GM23338 (cell line): ENCODE measurements around the gene LGALS1. TPM values are rescaled to one million over a fixed set of nuclear protein-coding genes. Genes with fewer than 3 reads are reported as not detected.

Experiments used
- EZH2phosphoT487 ChIP-seq: fragments of 200-600 bp; sonication (generic); IDR thresholded peaks from one replicate; pipeline ENCODE4 v1.8.1; 2018; ENCODE audit warnings: antibody characterized with exemption; ENCODE audit not compliant: unreplicated experiment
- JUNB ChIP-seq: IDR thresholded peaks from one replicate; pipeline ENCODE4 v1.6.1; 2016; ENCODE audit warnings: antibody characterized with exemption; ENCODE audit not compliant: unreplicated experiment
- NANOG ChIP-seq: IDR thresholded peaks from 2 replicates; pipeline ENCODE4 v1.6.1; 2016; ENCODE audit warnings: antibody characterized with exemption, borderline replicate concordance
- POLR2AphosphoS5 ChIP-seq: IDR thresholded peaks from 2 replicates; pipeline ENCODE4 v1.6.1; 2016; ENCODE audit warnings: antibody characterized with exemption, low read depth
- STAT1 ChIP-seq: IDR thresholded peaks from one replicate; pipeline ENCODE4 v1.6.1; 2016; ENCODE audit warnings: antibody characterized with exemption; ENCODE audit not compliant: unreplicated experiment
- ZNF114 ChIP-seq: fragments of 250-450 bp; sonication (Bioruptor Pico); IDR thresholded peaks from 2 replicates; pipeline ENCODE4 v1.5.0; 2020; ENCODE audit warnings: mild to moderate bottlenecking, moderate library complexity
- ZNF331 ChIP-seq: fragments of 250-450 bp; sonication (Bioruptor Pico); IDR thresholded peaks from 2 replicates; pipeline ENCODE4 v1.5.0; 2020; ENCODE audit warnings: low read depth, mild to moderate bottlenecking, moderate library complexity
- polyA plus RNA-seq: library from polyadenylated mRNA; unstranded; fragments of >200 nt; fragmentation: Nextera tagmentation; extraction: Ambion mirVana; gene quantifications from 2 replicates; pipeline ENCODE4 v1.2.1, GENCODE V29; 2016
- small RNA-seq: library from RNA; depleted of rRNA; stranded (forward); fragments of <200 nt; gene quantifications from one replicate; pipeline ENCODE3, GENCODE V24; 2014; ENCODE audit warnings: low replicate concordance
- total RNA-seq: library from RNA; depleted of rRNA; stranded (reverse); fragments of >200 nt; shearing (Covaris generic); gene quantifications from 2 replicates; pipeline ENCODE4 v1.2.3, GENCODE V29; 2014; rRNA removed
- TF ChIP-seq, protein P1 (sequence below): IDR thresholded peaks from 2 replicates; pipeline ENCODE4 v1.6.1; 2016; ENCODE audit warnings: antibody characterized with exemption

LGALS1 gene
- total and polyA plus RNA-seq, 2 experiments from 2014 or later = 31.2 to 62.5 TPM

DNA sequence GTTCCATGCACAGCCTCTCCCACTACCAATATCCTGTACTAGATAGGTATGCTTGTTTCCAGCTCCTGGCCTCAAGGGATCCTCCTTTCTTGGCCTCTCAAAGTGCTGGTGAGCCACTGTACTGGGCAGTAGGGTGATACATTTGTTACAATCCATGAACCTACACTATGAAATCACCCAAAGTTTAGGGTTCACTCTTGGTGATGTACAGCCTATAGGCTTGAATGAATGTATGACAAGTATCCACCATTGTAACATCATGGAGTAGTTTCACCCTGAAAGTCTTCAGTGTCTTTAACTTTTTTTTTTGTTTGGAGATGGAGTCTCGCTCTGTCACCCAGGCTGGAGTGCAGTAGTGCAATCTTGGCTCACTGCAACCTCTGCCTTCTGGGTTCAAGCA is 53.2 kb downstream of the LGALS1 start (continued):
- TF ChIP-seq, protein P1, sequence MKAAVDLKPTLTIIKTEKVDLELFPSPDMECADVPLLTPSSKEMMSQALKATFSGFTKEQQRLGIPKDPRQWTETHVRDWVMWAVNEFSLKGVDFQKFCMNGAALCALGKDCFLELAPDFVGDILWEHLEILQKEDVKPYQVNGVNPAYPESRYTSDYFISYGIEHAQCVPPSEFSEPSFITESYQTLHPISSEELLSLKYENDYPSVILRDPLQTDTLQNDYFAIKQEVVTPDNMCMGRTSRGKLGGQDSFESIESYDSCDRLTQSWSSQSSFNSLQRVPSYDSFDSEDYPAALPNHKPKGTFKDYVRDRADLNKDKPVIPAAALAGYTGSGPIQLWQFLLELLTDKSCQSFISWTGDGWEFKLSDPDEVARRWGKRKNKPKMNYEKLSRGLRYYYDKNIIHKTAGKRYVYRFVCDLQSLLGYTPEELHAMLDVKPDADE = no peak
- TF ChIP-seq POLR2AphosphoS5 = no peak
- TF ChIP-seq NANOG = no peak
- TF ChIP-seq ZNF114 = no peak
- no peak for TF ChIP-seq STAT1
- TF ChIP-seq JUNB = no peak
- TF ChIP-seq EZH2phosphoT487 = no peak
- TF ChIP-seq ZNF331 (CRISPR knock-in tag) = no peak

Small RNAs within 50 kb of the gene (small RNA-seq; reads per million reads assigned to genes)
- gene RN7SL385P = 0.10 reads per million

Other genes starting within 250 kb of the LGALS1 start
- 0.35 and 0.62 TPM in 2 replicates for gene ELFN2, start 248.2 kb upstream of the LGALS1 start, total RNA-seq
- gene ELFN2, start 248.2 kb upstream of the LGALS1 start, polyA plus RNA-seq = 0.18 and 0.23 TPM in 2 replicates
- 1.9 and 3.8 TPM in 2 replicates for gene MFNG, start 189.3 kb upstream of the LGALS1 start, total RNA-seq
- 1.1 and 1.4 TPM in 2 replicates for gene MFNG, start 189.3 kb upstream of the LGALS1 start, polyA plus RNA-seq
- 17.0 and 17.2 TPM in 2 replicates for gene CARD10, start 156.2 kb upstream of the LGALS1 start, total RNA-seq
- 5.4 and 5.8 TPM in 2 replicates for gene CARD10, start 156.2 kb upstream of the LGALS1 start, polyA plus RNA-seq
- 8.5 and 10.2 TPM in 2 replicates for gene CDC42EP1, start 115.2 kb upstream of the LGALS1 start, total RNA-seq
- 7.7 and 8.4 TPM in 2 replicates for gene CDC42EP1, start 115.2 kb upstream of the LGALS1 start, polyA plus RNA-seq
- not detected in 2 replicates for gene LGALS2, start 95.5 kb upstream of the LGALS1 start, total RNA-seq
- gene LGALS2, start 95.5 kb upstream of the LGALS1 start, polyA plus RNA-seq = not detected in 2 replicates
- 53.7 and 57.1 TPM in 2 replicates for gene GGA1, start 66.8 kb upstream of the LGALS1 start, total RNA-seq
- 33.1 and 36.9 TPM in 2 replicates for gene GGA1, start 66.8 kb upstream of the LGALS1 start, polyA plus RNA-seq
- gene SH3BP1, start 36.0 kb upstream of the LGALS1 start, total RNA-seq = 46.7 and 50.4 TPM in 2 replicates
- gene SH3BP1, start 36.0 kb upstream of the LGALS1 start, polyA plus RNA-seq = 9.5 and 10.9 TPM in 2 replicates
- 44.2 and 55.6 TPM in 2 replicates for gene PDXP, start 16.9 kb upstream of the LGALS1 start, total RNA-seq
- 15.0 and 18.5 TPM in 2 replicates for gene PDXP, start 16.9 kb upstream of the LGALS1 start, polyA plus RNA-seq
- gene NOL12, start 10.7 kb downstream of the LGALS1 start, total RNA-seq = 18.6 and 22.2 TPM in 2 replicates
- 48.5 and 58.8 TPM in 2 replicates for gene NOL12, start 10.7 kb downstream of the LGALS1 start, polyA plus RNA-seq
- gene TRIOBP, start 21.4 kb downstream of the LGALS1 start, total RNA-seq = 41.2 and 48.4 TPM in 2 replicates
- gene TRIOBP, start 21.4 kb downstream of the LGALS1 start, polyA plus RNA-seq = 21.4 and 22.6 TPM in 2 replicates
- gene GCAT, start 132.3 kb downstream of the LGALS1 start, total RNA-seq = 61.3 and 87.3 TPM in 2 replicates
- gene GCAT, start 132.3 kb downstream of the LGALS1 start, polyA plus RNA-seq = 36.8 and 39.1 TPM in 2 replicates
- gene GALR3, start 147.7 kb downstream of the LGALS1 start, total RNA-seq = 0.23 and 0.63 TPM in 2 replicates
- gene GALR3, start 147.7 kb downstream of the LGALS1 start, polyA plus RNA-seq = 0.36 TPM in 1 of 2 replicates, not detected in the other
- gene ANKRD54, start 168.7 kb downstream of the LGALS1 start, total RNA-seq = 13.0 and 13.6 TPM in 2 replicates
- 14.0 and 14.1 TPM in 2 replicates for gene ANKRD54, start 168.7 kb downstream of the LGALS1 start, polyA plus RNA-seq
- gene EIF3L, start 173.8 kb downstream of the LGALS1 start, total RNA-seq = 420 and 459 TPM in 2 replicates
- 430 and 466 TPM in 2 replicates for gene EIF3L, start 173.8 kb downstream of the LGALS1 start, polyA plus RNA-seq
- gene MICALL1, start 230.7 kb downstream of the LGALS1 start, total RNA-seq = 33.1 and 34.8 TPM in 2 replicates
- gene MICALL1, start 230.7 kb downstream of the LGALS1 start, polyA plus RNA-seq = 4.8 and 5.9 TPM in 2 replicates